CD4-positive, alpha-beta T cell (primary cell): ENCODE measurements around the gene ASIC3. TPM values are rescaled to one million over a fixed set of nuclear protein-coding genes. Genes with fewer than 3 reads are reported as not detected.
"Not testable (repeated sequence)": the region's sequence is repeated elsewhere in the genome, so short reads cannot be mapped to it uniquely, and the experiment has no call there.

Experiments
- ATAC-seq: fragments of 200-7000 bp; cut with Tn5 transposase; one replicate; pipeline ENCODE4 v1.10.0; 2022; ENCODE audit warnings: mild to moderate bottlenecking; ENCODE audit not compliant: poor library complexity
- CTCF ChIA-PET: fragments of 350-600 bp; sonication (Branson Sonifier 250); formaldehyde crosslinking; loops from one replicate; lab custom pipeline; 2021; ENCODE audit warnings: antibody characterized with exemption, inconsistent platforms; lab: Charles Lee
- POLR2A ChIA-PET: fragments of 350-600 bp; sonication (Branson Sonifier 250); formaldehyde crosslinking; loops from one replicate; lab custom pipeline; 2021; ENCODE audit warnings: antibody characterized with exemption, inconsistent platforms; lab: Charles Lee
- DNase-seq, 14 experiments: peaks; one replicate each; pipeline ENCODE4 v3.0.0-alpha.2; 2013 to 2020; ENCODE audit warnings: mixed read lengths in 2 of 14
- H3K27ac ChIP-seq, 2 donors: one replicate each; pipeline versions ENCODE4 v1.5.1 to v1.7.0; 2013; ENCODE audit warnings: low read length in 2 of 2, low read depth in 1 of 2, mild to moderate bottlenecking in 1 of 2
- H3K27me3 ChIP-seq, 2 experiments: 1 replicate in 1 of 2; 2 replicates in 1 of 2; pipeline versions ENCODE4 v1.6.1 to v1.7.0; 2013; ENCODE audit warnings: low read length in 2 of 2, control low read depth in 1 of 2, mild to moderate bottlenecking in 1 of 2, moderate library complexity in 1 of 2; ENCODE audit not compliant: insufficient read depth in 2 of 2, control insufficient read depth in 1 of 2
- H3K36me3 ChIP-seq: one replicate; pipeline ENCODE4 v1.6.1; 2013; ENCODE audit warnings: low read length, control low read depth; ENCODE audit not compliant: insufficient read depth
- H3K4me1 ChIP-seq: one replicate; pipeline ENCODE4 v1.6.1; 2013; ENCODE audit warnings: low read length, control low read depth; ENCODE audit not compliant: insufficient read depth
- H3K4me3 ChIP-seq: one replicate; pipeline ENCODE4 v1.5.1; 2013; ENCODE audit warnings: mild to moderate bottlenecking, low read length, moderate library complexity
- H3K9me3 ChIP-seq, 2 experiments: 1 replicate in 1 of 2; 2 replicates in 1 of 2; pipeline versions ENCODE4 v1.6.1 to v1.7.0; 2013; ENCODE audit warnings: low read length in 2 of 2, mild to moderate bottlenecking in 2 of 2, control low read depth in 1 of 2, moderate library complexity in 1 of 2; ENCODE audit not compliant: control insufficient read depth in 1 of 2, insufficient read depth in 1 of 2
- H3K27ac Mint-ChIP-seq: one replicate; pipeline ENCODE4 v1.8.0; 2020; ENCODE audit warnings: mixed read lengths
- H3K27me3 Mint-ChIP-seq: one replicate; pipeline ENCODE4 v1.8.0; 2021; ENCODE audit warnings: mixed read lengths
- H3K36me3 Mint-ChIP-seq: one replicate; pipeline ENCODE4 v1.8.0; 2021; ENCODE audit warnings: low read depth, mixed read lengths
- H3K4me1 Mint-ChIP-seq: one replicate; pipeline ENCODE4 v1.8.0; 2021; ENCODE audit warnings: low read depth, mixed read lengths
- H3K4me3 Mint-ChIP-seq: one replicate; pipeline ENCODE4 v1.8.0; 2020; ENCODE audit warnings: mild to moderate bottlenecking, mixed read lengths
- H3K9me3 Mint-ChIP-seq: one replicate; pipeline ENCODE4 v1.8.0; 2020; ENCODE audit warnings: mixed read lengths
- intact Hi-C, 2 experiments: fragments of 100-400 bp; cut with DNase I in 1 of 2; cut with micrococcal nuclease in 1 of 2; formaldehyde crosslinking; loops; one replicate each; pipeline versions ENCODE4 v1.15.1 to v1.9.0; 2023 to 2025; cut with DNase I, micrococcal nuclease
- total RNA-seq, 174 experiments: library from RNA in 2 of 174; stranded (reverse) in 2 of 174; gene quantifications; one replicate each; pipeline ENCODE4 v1.2.3 and lab custom pipeline; 2021 to 2026
- TF ChIP-seq, protein P1 (sequence below): fragments of 200-600 bp; IDR thresholded peaks from one replicate; pipeline ENCODE4 v1.8.0; 2022; ENCODE audit warnings: antibody characterized with exemption, mild to moderate bottlenecking

The ASIC3 gene
- total RNA-seq, 2 experiments from 2014 or later = 13.8 to 15.2 TPM

GRCh38 chr7:151039850-151040548 lies 8.3 kb upstream of the ASIC3 start:
- Mint-ChIP-seq H3K36me3 (peaks cover 38% of the 10 kb centered on the region), H3K27ac (no peak overlapping the region), H3K4me3 (no peak overlapping the region), H3K9me3 (no peaks in the 10 kb centered on the region), H3K27me3 (no peaks in the 10 kb centered on the region), H3K4me1 (no peaks in the 10 kb centered on the region)
- DNase-seq = no peak
- CTCF ChIA-PET = no interaction called here
- POLR2A ChIA-PET = no interaction called here
- H3K36me3 ChIP-seq = peaks cover 43% of the 10 kb centered on the region
- H3K4me3 ChIP-seq = no peak overlapping the region
- intact Hi-C loops = no loop called here
- TF ChIP-seq, protein P1, sequence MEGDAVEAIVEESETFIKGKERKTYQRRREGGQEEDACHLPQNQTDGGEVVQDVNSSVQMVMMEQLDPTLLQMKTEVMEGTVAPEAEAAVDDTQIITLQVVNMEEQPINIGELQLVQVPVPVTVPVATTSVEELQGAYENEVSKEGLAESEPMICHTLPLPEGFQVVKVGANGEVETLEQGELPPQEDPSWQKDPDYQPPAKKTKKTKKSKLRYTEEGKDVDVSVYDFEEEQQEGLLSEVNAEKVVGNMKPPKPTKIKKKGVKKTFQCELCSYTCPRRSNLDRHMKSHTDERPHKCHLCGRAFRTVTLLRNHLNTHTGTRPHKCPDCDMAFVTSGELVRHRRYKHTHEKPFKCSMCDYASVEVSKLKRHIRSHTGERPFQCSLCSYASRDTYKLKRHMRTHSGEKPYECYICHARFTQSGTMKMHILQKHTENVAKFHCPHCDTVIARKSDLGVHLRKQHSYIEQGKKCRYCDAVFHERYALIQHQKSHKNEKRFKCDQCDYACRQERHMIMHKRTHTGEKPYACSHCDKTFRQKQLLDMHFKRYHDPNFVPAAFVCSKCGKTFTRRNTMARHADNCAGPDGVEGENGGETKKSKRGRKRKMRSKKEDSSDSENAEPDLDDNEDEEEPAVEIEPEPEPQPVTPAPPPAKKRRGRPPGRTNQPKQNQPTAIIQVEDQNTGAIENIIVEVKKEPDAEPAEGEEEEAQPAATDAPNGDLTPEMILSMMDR = no peak
- no peak overlapping the region for H3K27ac ChIP-seq
- H3K9me3 ChIP-seq = no peaks in the 10 kb centered on the region
- ATAC-seq = no peak
- H3K27me3 ChIP-seq = no peaks in the 10 kb centered on the region
- H3K4me1 ChIP-seq = peaks cover 8% of the 10 kb centered on the region

GRCh38 chr7:151040616-151041375 lies 7.5 kb upstream of the ASIC3 start:
- DNase-seq (no peak), ATAC-seq (no peak)
- intact Hi-C loops = no loop called here
- Mint-ChIP-seq H3K4me3 (no peak overlapping the region), H3K27ac (no peak overlapping the region), H3K4me1 (no peaks in the 10 kb centered on the region), H3K27me3 (no peaks in the 10 kb centered on the region), H3K9me3 (no peaks in the 10 kb centered on the region), H3K36me3 (peaks cover 35% of the 10 kb centered on the region)
- no peak overlapping the region for H3K4me3 ChIP-seq
- ChIA-PET CTCF (no interaction called here), POLR2A (no interaction called here)
- no peak overlapping the region for H3K27ac ChIP-seq
- TF ChIP-seq, protein P1 = no peak
- H3K27me3 ChIP-seq = no peaks in the 10 kb centered on the region
- H3K9me3 ChIP-seq = no peaks in the 10 kb centered on the region
- H3K36me3 ChIP-seq = peaks cover 35% of the 10 kb centered on the region
- H3K4me1 ChIP-seq = peaks cover 8% of the 10 kb centered on the region

DNA sequence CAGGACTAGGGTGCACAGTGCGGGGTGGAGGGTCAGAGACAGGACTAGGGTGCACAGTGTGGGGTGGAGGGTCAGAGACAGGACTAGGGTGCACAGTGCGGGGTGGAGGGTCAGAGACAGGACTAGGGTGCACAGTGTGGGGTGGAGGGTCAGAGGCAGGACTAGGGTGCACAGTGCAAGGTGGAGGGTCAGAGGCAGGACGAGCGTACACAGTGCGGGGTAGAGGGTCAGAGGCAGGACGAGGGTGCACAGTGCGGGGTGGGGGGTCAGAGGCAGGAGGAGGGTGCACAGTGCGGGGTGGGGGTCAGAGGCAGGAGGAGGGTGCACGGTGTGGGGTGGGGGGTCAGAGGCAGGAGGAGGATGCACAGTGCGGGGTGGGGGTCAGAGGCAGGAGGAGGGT lies 4.9 kb upstream of the ASIC3 start:
- POLR2A ChIA-PET, H3K4me3 ChIP-seq, ATAC-seq, H3K4me1 Mint-ChIP-seq, H3K4me3 Mint-ChIP-seq, CTCF ChIA-PET, H3K9me3 ChIP-seq, intact Hi-C loops, DNase-seq, H3K27me3 Mint-ChIP-seq, H3K27ac Mint-ChIP-seq, H3K27me3 ChIP-seq, H3K4me1 ChIP-seq, H3K9me3 Mint-ChIP-seq, H3K27ac ChIP-seq: not testable (repeated sequence)
- peaks cover 23% of the 10 kb centered on the region for H3K36me3 Mint-ChIP-seq
- H3K36me3 ChIP-seq = peaks cover 18% of the 10 kb centered on the region
